GM12875 (cell line): ENCODE data around the gene PKN2.
"Not testable (repeated sequence)": the region's sequence is repeated elsewhere in the genome, so short reads cannot be mapped to it uniquely, and the experiment has no call there.

ENCODE experiments used
- H3K4me3 ChIP-seq: one replicate; pipeline ENCODE4 v1.5.1; 2011; ENCODE audit warnings: low read depth, low read length, control low read depth
- TF ChIP-seq, protein P1 (sequence below): IDR thresholded peaks from 2 replicates; pipeline ENCODE4 v1.5.1; 2011; ENCODE audit warnings: low read depth, mild to moderate bottlenecking, control low read depth, inconsistent platforms, low read length, moderate library complexity, borderline replicate concordance; ENCODE audit not compliant: insufficient read depth

Gene PKN2

DNA sequence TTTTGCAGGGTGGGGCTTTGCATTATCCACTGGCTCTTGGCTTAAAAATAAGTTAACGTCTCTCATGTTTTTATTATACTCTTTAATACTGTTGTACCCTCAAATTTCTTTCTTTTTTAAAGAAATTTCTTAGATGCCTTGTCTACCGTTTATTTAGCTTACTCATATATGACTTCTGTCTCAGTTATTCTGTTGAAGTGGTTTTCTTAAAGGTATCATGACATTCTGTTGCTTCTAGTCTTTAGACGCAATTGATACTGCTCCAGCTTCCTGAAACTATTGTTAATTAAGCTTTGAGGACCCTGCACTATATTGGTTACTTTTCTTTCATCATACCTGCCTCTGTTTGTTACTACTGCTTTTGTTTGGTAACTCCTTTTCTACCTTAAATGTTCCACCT, 11.7 kb downstream of the PKN2 start:
- TF ChIP-seq, protein P1, sequence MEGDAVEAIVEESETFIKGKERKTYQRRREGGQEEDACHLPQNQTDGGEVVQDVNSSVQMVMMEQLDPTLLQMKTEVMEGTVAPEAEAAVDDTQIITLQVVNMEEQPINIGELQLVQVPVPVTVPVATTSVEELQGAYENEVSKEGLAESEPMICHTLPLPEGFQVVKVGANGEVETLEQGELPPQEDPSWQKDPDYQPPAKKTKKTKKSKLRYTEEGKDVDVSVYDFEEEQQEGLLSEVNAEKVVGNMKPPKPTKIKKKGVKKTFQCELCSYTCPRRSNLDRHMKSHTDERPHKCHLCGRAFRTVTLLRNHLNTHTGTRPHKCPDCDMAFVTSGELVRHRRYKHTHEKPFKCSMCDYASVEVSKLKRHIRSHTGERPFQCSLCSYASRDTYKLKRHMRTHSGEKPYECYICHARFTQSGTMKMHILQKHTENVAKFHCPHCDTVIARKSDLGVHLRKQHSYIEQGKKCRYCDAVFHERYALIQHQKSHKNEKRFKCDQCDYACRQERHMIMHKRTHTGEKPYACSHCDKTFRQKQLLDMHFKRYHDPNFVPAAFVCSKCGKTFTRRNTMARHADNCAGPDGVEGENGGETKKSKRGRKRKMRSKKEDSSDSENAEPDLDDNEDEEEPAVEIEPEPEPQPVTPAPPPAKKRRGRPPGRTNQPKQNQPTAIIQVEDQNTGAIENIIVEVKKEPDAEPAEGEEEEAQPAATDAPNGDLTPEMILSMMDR: no peak
- no peak overlapping the region for H3K4me3 ChIP-seq

DNA sequence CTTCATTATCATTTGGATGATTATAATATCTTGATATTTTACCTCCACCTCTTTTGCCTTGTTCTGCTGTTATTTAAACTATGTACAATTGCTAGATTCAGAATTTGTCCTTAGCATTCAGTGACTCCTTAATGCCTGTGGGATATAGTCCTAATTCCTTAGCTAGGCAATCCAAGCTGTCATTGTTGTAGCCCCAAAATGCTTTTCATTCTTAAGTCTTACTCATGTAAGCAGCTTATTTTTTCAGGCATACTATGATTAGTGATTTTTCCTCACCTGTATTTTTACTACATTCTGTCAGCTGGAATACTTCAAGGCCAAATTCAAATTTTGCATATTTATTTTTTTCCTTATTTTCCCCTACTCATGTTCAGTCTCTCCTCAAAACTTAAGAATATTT, 13.4 kb downstream of the PKN2 start:
- TF ChIP-seq, protein P1: no peak
- no peak overlapping the region for H3K4me3 ChIP-seq

DNA sequence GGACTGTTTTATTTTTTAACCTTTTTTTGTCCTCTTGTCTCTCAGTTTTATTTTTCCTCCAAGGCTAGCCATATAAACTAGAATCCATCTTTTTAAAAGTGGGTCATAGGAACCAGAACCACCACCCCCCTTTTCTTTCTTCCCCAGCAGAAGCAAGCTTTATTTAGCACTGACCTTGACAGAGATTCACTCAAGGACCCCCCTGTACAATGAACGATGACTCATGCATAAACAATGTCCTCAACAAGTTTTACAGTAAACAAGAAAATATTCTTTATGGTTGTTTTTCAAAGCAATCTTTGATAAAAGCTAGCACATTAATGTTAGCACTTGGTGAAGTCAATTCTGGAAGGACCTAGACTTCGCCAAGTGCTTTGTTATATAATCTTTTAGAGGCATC, 14.1 kb downstream of the PKN2 start:
- no peak overlapping the region for H3K4me3 ChIP-seq
- TF ChIP-seq, protein P1: no peak

DNA sequence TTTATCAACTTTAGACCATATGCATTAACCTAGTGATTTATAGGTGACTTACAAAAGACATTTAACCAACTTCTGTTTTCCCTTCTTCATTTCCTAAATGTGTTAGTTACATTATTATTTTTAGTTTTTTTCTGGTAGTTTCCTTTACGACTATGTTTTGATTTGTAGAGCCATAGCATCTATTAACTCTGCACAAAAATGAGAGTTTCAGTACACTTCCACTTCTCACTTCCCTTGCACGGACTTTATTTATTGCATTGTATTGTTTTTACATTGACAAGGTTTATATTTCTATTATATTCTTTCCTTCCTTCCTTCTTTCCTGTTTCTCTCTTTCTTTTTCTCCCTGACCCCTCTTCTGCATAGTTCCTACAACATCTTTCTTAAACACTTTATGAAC, 14.7 kb downstream of the PKN2 start:
- TF ChIP-seq, protein P1: no peak
- no peak overlapping the region for H3K4me3 ChIP-seq

DNA sequence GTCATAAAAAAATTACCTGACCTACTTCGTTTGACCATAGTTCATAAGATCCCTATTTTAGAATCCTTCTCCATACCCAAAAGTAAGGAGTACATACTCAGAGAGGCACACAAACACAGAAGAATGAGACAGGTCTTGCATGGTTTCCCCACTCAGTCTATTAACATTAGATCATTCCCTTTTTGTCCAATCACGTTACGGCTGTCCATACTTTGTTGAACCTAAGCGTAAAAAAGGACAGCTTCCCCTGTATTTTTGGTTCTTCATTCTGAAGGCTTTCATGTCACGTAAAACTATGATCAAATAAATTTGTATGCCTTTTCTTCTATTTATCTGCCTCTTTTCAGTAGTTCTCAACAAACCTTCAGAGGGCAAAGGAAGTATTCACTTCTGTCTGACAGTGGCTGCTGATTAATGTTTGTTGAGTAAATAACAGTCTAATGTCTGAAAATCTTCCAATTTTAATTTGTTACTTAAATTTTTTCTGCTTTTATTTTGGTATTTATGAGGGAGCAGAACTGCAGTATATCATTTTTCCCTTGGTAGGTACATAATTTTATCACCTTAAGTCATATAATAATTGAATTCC, 16.4 kb downstream of the PKN2 start:
- H3K4me3 ChIP-seq: no peak overlapping the region
- TF ChIP-seq, protein P1: no peak

DNA sequence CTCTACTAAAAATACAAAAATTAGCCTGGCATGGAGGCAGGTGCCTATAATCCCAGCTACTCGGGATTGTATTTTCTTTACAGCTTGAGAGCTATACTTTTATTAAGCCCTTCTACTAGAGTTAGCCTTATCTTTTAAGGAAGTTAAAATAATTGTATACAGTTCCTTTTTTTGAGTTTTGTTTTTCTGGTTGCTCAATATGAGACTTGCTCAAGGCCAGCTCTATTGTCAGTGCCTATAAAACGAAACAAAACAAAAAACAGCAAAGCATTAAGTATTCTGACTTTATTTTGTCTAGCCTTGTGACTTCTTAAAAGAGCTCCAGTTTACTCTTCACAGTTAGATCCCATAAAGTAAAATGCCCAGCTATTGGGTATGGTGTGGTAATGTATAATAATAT, 17.2 kb downstream of the PKN2 start:
- TF ChIP-seq, protein P1: no peak
- H3K4me3 ChIP-seq: no peak overlapping the region

DNA sequence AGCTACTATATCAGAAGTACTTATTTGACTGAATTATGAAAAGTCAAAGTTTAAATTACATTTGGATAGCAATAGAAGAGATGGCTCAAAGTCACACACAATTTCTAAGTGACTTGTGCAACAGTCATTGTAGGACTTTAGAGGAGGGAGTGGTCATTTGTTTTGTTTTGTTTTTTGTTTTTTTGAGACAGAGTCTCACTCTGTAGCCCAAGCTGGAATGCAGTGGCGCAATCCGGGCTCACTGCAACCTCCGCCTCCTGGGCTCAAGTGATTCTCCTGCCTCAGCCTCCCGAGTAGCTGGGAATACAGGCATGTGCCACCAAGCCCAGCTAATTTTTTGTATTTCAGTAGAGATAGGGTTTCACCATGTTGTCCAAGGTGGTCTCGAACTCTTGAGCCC, 17.7 kb downstream of the PKN2 start:
- not testable (repeated sequence) for H3K4me3 ChIP-seq

DNA sequence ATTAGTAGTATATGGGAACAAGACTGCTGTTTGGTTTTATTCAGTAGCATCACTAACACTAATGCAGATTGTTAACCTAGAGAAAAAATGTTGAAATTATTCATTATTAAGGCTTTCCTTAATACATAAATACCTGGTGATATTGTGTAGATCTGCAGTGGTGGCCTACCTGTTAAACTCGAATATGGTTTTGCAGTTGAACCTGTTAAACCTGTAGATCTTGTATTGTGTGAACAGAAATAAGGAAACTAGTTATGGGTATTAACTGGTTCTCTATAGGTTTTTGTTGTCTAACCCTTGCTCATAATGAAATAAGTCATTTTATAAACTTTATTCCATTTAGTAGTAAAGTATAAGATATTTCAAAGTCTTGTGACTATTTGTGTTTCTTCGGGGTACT, 23.9 kb downstream of the PKN2 start:
- TF ChIP-seq, protein P1: no peak
- no peak overlapping the region for H3K4me3 ChIP-seq

DNA sequence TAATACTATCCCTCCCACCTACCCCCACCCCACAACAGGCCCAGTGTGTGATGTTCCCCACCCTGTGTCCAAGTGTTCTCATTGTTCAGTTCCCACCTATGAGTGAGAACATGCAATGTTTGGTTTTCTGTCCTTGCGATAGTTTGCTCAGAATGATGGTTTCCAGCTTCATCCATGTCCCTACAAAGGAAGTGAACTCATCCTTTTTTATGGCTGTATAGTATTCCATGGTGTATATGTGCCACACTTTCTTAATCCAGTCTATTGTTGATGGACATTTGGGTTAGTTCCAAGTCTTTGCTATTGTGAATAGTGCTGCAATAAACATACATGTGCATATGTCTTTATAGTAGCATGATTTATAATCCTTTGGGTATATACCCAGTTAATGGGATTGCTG, 28.8 kb downstream of the PKN2 start:
- not testable (repeated sequence) for H3K4me3 ChIP-seq

DNA sequence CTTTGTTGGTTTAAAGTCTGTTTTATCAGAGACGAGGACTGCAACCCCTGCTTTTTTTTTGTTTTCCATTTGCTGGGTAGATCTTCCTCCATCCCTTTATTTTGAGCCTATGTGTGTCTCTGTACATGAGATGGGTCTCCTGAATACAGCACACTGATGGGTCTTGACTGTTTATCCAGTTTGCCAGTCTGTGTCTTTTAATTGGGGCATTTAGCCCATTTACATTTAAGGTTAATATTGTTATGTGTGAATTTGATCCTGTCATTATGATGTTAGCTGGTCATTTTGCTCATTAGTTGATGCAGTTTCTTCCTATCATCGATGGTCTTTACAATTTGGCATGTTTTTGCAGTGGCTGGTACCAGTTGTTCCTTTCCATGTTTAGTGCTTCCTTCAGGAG, 32.5 kb downstream of the PKN2 start:
- not testable (repeated sequence) for H3K4me3 ChIP-seq
